ENCODE data around the gene CPNE2.

- no peak for TF ChIP-seq CTCF (IDR thresholded peaks at IDR 0.05; ENCODE audit: control extremely low read depth in 1 of 3, insufficient read depth in 1 of 3, low read depth in 1 of 3, low read length in 3 of 3)
- TF ChIP-seq POLR2A (IDR thresholded peaks at IDR 0.05; ENCODE audit: control extremely low read depth in 1 of 2, low read depth in 2 of 2, low read length in 2 of 2) = no peak
- TF ChIP-seq KDM5A (IDR thresholded peaks at IDR 0.05; ENCODE audit: low read length) = no peak
- no peak for TF ChIP-seq CHD2 (IDR thresholded peaks at IDR 0.05; ENCODE audit: low read length)
- TF ChIP-seq SP2 (IDR thresholded peaks at IDR 0.05; ENCODE audit: low read length) = no peak
- no peak for TF ChIP-seq JUN (IDR thresholded peaks at IDR 0.05; ENCODE audit: low read depth, low read length)
- TF ChIP-seq ZNF274 (IDR thresholded peaks at IDR 0.05; ENCODE audit: borderline replicate concordance, extremely low read depth, low read length) = no peak
- TF ChIP-seq USF2 (IDR thresholded peaks at IDR 0.05; ENCODE audit: low read length) = no peak
- no peak for TF ChIP-seq POLR2AphosphoS5 (IDR thresholded peaks at IDR 0.05; ENCODE audit: low read depth, low read length)
- no peak for TF ChIP-seq PHF8 (conservative IDR thresholded peaks at IDR 0.05; ENCODE audit: low read depth, low read length)
- TF ChIP-seq SP4 (IDR thresholded peaks at IDR 0.05; ENCODE audit: low read length) = no peak
- TF ChIP-seq TCF12 (IDR thresholded peaks at IDR 0.05; ENCODE audit: low read depth, low read length) = no peak
- TF ChIP-seq TAF1 (IDR thresholded peaks at IDR 0.05; ENCODE audit: low read depth, low read length) = no peak
Observed at GRCh38 chr16:57184887-57185445, 92.6 kb downstream of the CPNE2 start.
